B cell (primary cell): ENCODE data around the gene LRRC4B. TPM values are rescaled to one million over a fixed set of nuclear protein-coding genes. Genes with fewer than 3 reads are reported as not detected.

ENCODE experiments used
- ATAC-seq: fragments of 200-7000 bp; cut with Tn5 transposase; one replicate; pipeline ENCODE4 v1.10.0; 2021; ENCODE audit warnings: low read depth, mild to moderate bottlenecking, moderate number of reproducible peaks, moderate library complexity
- CTCF ChIA-PET: fragments of 350-600 bp; sonication (Branson Sonifier 250); formaldehyde crosslinking; loops from one replicate; lab custom pipeline; 2021; ENCODE audit warnings: antibody characterized with exemption, inconsistent platforms; lab: Charles Lee
- POLR2A ChIA-PET: fragments of 350-600 bp; sonication (Branson Sonifier 250); formaldehyde crosslinking; loops from one replicate; lab custom pipeline; 2021; ENCODE audit warnings: antibody characterized with exemption; lab: Charles Lee
- DNase-seq: peaks from one replicate; pipeline ENCODE4 v3.0.0; 2013
- H2AFZ ChIP-seq: 2 replicates; pipeline ENCODE4 v1.6.1; 2012; ENCODE audit warnings: mild to moderate bottlenecking, low read depth, low read length; ENCODE audit not compliant: insufficient read depth, poor library complexity, severe bottlenecking
- H3K27ac ChIP-seq, 2 donors: 1 replicate in 1 of 2; 2 replicates in 1 of 2; pipeline ENCODE4 v1.5.1; 2012 to 2013; ENCODE audit warnings: low read length in 2 of 2, mild to moderate bottlenecking in 2 of 2, moderate library complexity in 1 of 2
- H3K27me3 ChIP-seq, 4 experiments: fragments of 200-600 bp in 1 of 4; sonication (generic) in 1 of 4; replicated peaks in 1 of 4; 1 replicate in 2 of 4; 2 replicates in 2 of 4; pipeline versions ENCODE4 v1.6.1 to v1.7.0; 2013 to 2016; ENCODE audit warnings: low read length in 3 of 4, mild to moderate bottlenecking in 2 of 4, mixed read lengths in 1 of 4, moderate library complexity in 1 of 4; ENCODE audit not compliant: insufficient read depth in 4 of 4, control insufficient read depth in 3 of 4; ENCODE audit errors: control extremely low read depth in 1 of 4
- H3K36me3 ChIP-seq, 2 experiments: replicated peaks in 1 of 2; 1 replicate in 1 of 2; 2 replicates in 1 of 2; pipeline versions ENCODE4 v1.6.1 to v1.7.1; 2013; ENCODE audit warnings: low read length in 1 of 2; ENCODE audit not compliant: insufficient read depth in 2 of 2, control insufficient read depth in 1 of 2; ENCODE audit errors: control extremely low read depth in 1 of 2, extremely low read depth in 1 of 2
- H3K4me1 ChIP-seq, 2 donors: fragments of 200-600 bp in 1 of 2; sonication (generic) in 1 of 2; 1 replicate in 1 of 2; 2 replicates in 1 of 2; pipeline versions ENCODE4 v1.5.1 to v1.6.1; 2013 to 2017; ENCODE audit warnings: low read length in 2 of 2; ENCODE audit not compliant: control insufficient read depth in 2 of 2, insufficient read depth in 2 of 2
- H3K4me2 ChIP-seq: replicated peaks from 2 replicates; pipeline ENCODE3; 2012; ENCODE audit warnings: mild to moderate bottlenecking, low read depth, low read length; ENCODE audit not compliant: poor library complexity, severe bottlenecking
- H3K4me3 ChIP-seq, 5 experiments: fragments of 200-600 bp in 1 of 5; sonication (generic) in 1 of 5; 1 replicate in 3 of 5; 2 replicates in 2 of 5; pipeline versions ENCODE4 v1.5.1 to v1.7.0; 2011 to 2016; ENCODE audit warnings: low read length in 4 of 5, mild to moderate bottlenecking in 4 of 5, low read depth in 2 of 5, control low read depth in 1 of 5, moderate library complexity in 1 of 5; ENCODE audit not compliant: insufficient read depth in 1 of 5; ENCODE audit errors: control extremely low read depth in 1 of 5, extremely low read depth in 1 of 5
- H3K79me2 ChIP-seq: fragments of 200-600 bp; sonication (generic); one replicate; pipeline ENCODE4 v1.6.0; 2016; ENCODE audit warnings: low read length; ENCODE audit not compliant: control insufficient read depth, insufficient read depth
- H3K9ac ChIP-seq: fragments of 200-600 bp; sonication (generic); 2 replicates; pipeline ENCODE4 v1.6.1; 2017; ENCODE audit warnings: mild to moderate bottlenecking, low read length, moderate library complexity
- H3K9me3 ChIP-seq, 3 donors: one replicate each; pipeline versions ENCODE4 v1.6.1 to v1.7.1; 2013; ENCODE audit warnings: low read length in 2 of 3; ENCODE audit not compliant: control insufficient read depth in 2 of 3, insufficient read depth in 1 of 3; ENCODE audit errors: control extremely low read depth in 1 of 3
- H4K20me1 ChIP-seq: 2 replicates; pipeline ENCODE4 v1.6.0; 2012; ENCODE audit warnings: mild to moderate bottlenecking, low read length; ENCODE audit not compliant: insufficient read depth, control insufficient read depth, poor library complexity, severe bottlenecking
- H3K27ac Mint-ChIP-seq: one replicate; pipeline ENCODE4 v1.8.0; 2021; ENCODE audit warnings: mixed read lengths
- H3K27me3 Mint-ChIP-seq: one replicate; pipeline ENCODE4 v1.8.0; 2021; ENCODE audit warnings: mixed read lengths
- H3K4me1 Mint-ChIP-seq: one replicate; pipeline ENCODE4 v1.8.0; 2021; ENCODE audit warnings: mixed read lengths
- H3K4me3 Mint-ChIP-seq: one replicate; pipeline ENCODE4 v1.8.0; 2021; ENCODE audit warnings: mixed read lengths
- H3K9me3 Mint-ChIP-seq: one replicate; pipeline ENCODE4 v1.8.0; 2022; ENCODE audit warnings: mixed read lengths; ENCODE audit not compliant: insufficient read depth
- CTCF ChIP-seq: fragments of 200-600 bp; IDR thresholded peaks from one replicate; pipeline ENCODE4 v1.8.0; 2022; ENCODE audit warnings: antibody characterized with exemption, mild to moderate bottlenecking
- EZH2 ChIP-seq: IDR thresholded peaks from 2 replicates; pipeline ENCODE4 v1.6.1; 2012; ENCODE audit warnings: borderline replicate concordance, low read depth, mild to moderate bottlenecking, moderate library complexity, low read length; ENCODE audit not compliant: insufficient read depth, poor library complexity, severe bottlenecking
- WGBS: methylation state at CpG from one replicate; pipeline ENCODE4 v1.1.5; 2013; ENCODE audit warnings: missing lambda C conversion rate; ENCODE audit not compliant: insufficient coverage; 5-methylcytosine and 5-hydroxymethylcytosine counted together
- intact Hi-C: fragments of 100-400 bp; cut with micrococcal nuclease; formaldehyde crosslinking; loops from one replicate; pipeline ENCODE4 v1.10.0; 2022
- polyA plus RNA-seq: library from polyadenylated mRNA; depleted of rRNA; stranded (reverse); fragments of >200 nt; gene quantifications from 2 replicates; pipeline ENCODE4 v1.2.3, GENCODE V29; 2012
- total RNA-seq, 2 donors: library from RNA; stranded (reverse); fragments of 120-200 nt in 1 of 2; gene quantifications; 1 replicate in 1 of 2; 2 replicates in 1 of 2; pipeline versions ENCODE4 v1.2.3 to v1.2.4, GENCODE V29; 2013 to 2022

LRRC4B gene
- total and polyA plus RNA-seq, 2 donors (not counting 1 experiment from before 2014, with no cell fraction given) = 0.03 TPM; not detected in 1

- H3K9me3 Mint-ChIP-seq = no peaks in the 10 kb centered on the region
- Histone ChIP-seq H3K27me3 (no peaks in the 10 kb centered on the region), H3K4me3 (peak within 1 kb of the TSS; percentile 35 to 100 (median 98)), H4K20me1 (peaks cover 44% of the 10 kb centered on the region), H3K4me2 (peak within 1 kb of the TSS; percentile 99), H2AFZ (peak within 1 kb of the TSS; percentile 99), H3K36me3 (peaks cover 0 to 35% of the 10 kb centered on the region in 2 experiments), H3K27ac (peak within 1 kb of the TSS; percentile 82 to 90), H3K79me2 (peaks cover 45% of the 10 kb centered on the region), H3K4me1 (peaks cover 14 to 23% of the 10 kb centered on the region in 2 donors), H3K9me3 (peaks cover 0 to 11% (median 0%) of the 10 kb centered on the region in 3 donors), H3K9ac (peak within 1 kb of the TSS; percentile 100)
- peak; percentile 98 for DNase-seq
- H3K27ac Mint-ChIP-seq = peak within 1 kb of the TSS; percentile 94
- peak; percentile 95 for ATAC-seq
- no peaks in the 10 kb centered on the region for H3K27me3 Mint-ChIP-seq
- peaks cover 29% of the 10 kb centered on the region for H3K4me1 Mint-ChIP-seq
- peak within 1 kb of the TSS; percentile 99 for H3K4me3 Mint-ChIP-seq
- ChIA-PET CTCF (no interaction called here), POLR2A (no interaction called here)
- 4% methylated on average over 58 of the region's 58 CpGs for WGBS
- TF ChIP-seq EZH2 = no peak
- no peak for TF ChIP-seq CTCF
- intact Hi-C loops = loop anchor here (1.0 kb wide), 2 partner anchors 16 to 61 kb away; no protein-coding TSS in a partner anchor
Observed at GRCh38 chr19:50476224-50476906, 91.9 kb downstream of the LRRC4B start, which contains the start of the genes EMC10 and GARIN5A. Gene EMC10, plus strand, starts transcription at chr19:50476507. Its CDS starts 38 bp downstream, at chr19:50476545. Gene GARIN5A, minus strand, starts transcription at chr19:50476848. Its CDS starts 460 bp downstream, at chr19:50476388.
